ENCODE measurements around the gene TAF4B.
"Not testable (repeated sequence)": the region's sequence is repeated elsewhere in the genome, so short reads cannot be mapped to it uniquely, and the experiment has no call there.

TAF4B gene

GRCh38 chr18:26424428-26425147, 198.3 kb downstream of the TAF4B start:
- no peak for DNase-seq (ENCODE audit: low read depth)

GRCh38 chr18:26425148-26425531, 198.9 kb downstream of the TAF4B start:
- DNase-seq (ENCODE audit: low read depth) = no peak

GRCh38 chr18:26429535-26430226, 203.4 kb downstream of the TAF4B start:
- DNase-seq (ENCODE audit: low read depth) = no peak

- no peak for DNase-seq (ENCODE audit: low read depth)
Measured at GRCh38 chr18:26432651-26433424, 206.6 kb downstream of the TAF4B start.

- DNase-seq (ENCODE audit: low read depth) = no peak
Measured at GRCh38 chr18:26434887-26435286, 208.6 kb downstream of the TAF4B start.

- DNase-seq (ENCODE audit: low read depth) = no peak
Measured at GRCh38 chr18:26435415-26436095, 209.3 kb downstream of the TAF4B start.

GRCh38 chr18:26436176-26437051, 210.2 kb downstream of the TAF4B start:
- DNase-seq (ENCODE audit: low read depth) = no peak

- not testable (repeated sequence) for DNase-seq (ENCODE audit: low read depth)
Measured at GRCh38 chr18:26437634-26438033, 211.4 kb downstream of the TAF4B start.

GRCh38 chr18:26438980-26439379, 212.7 kb downstream of the TAF4B start:
- no peak for DNase-seq (ENCODE audit: low read depth)

GRCh38 chr18:26439537-26439936, 213.3 kb downstream of the TAF4B start:
- no peak for DNase-seq (ENCODE audit: low read depth)

- DNase-seq (ENCODE audit: low read depth) = no peak
Measured at GRCh38 chr18:26440644-26441043, 214.4 kb downstream of the TAF4B start.

Measured in T follicular helper cell (primary cell).